NCI-H1105 treated with DMSO at 0.1 percent for 48 hours (cell line): ENCODE data around the gene MTFP1.
"Not testable (repeated sequence)": the region's sequence is repeated elsewhere in the genome, so short reads cannot be mapped to it uniquely, and the experiment has no call there.

ENCODE experiments used
- DNase-seq: peaks from one replicate; lab custom pipeline; 2025; lab: John Stamatoyannopoulos, UW

MTFP1 gene, protein sequence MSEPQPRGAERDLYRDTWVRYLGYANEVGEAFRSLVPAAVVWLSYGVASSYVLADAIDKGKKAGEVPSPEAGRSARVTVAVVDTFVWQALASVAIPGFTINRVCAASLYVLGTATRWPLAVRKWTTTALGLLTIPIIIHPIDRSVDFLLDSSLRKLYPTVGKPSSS

GRCh38 chr22:30425616-30426387 is at the start of gene MTFP1:
Gene MTFP1, plus strand, starts transcription at chr22:30425768. Its CDS starts 112 bp downstream, at chr22:30425880.
- no peak for DNase-seq

DNA sequence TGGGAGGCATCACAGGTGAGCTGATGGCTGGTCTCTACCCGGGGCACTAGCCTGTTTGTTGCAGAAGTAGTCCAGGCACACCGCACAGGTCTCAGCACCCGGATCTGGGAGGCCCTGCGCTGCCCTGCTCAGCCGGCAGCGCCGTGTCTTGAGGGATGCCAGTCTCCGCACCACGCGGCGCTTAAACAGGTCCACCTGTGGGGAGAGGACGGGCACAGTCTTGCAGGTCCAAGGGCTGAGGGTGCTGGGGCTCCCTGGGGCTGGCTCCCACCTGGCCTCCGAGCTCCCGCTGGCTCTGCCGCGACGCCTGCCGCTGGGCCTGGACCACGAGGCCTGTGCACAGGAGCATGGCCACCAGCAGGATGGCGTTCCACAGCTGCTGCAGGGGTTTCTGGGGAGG is 45.6 kb upstream of the MTFP1 start:
- DNase-seq: no peak

GRCh38 chr22:30381264-30381663 is 44.3 kb upstream of the MTFP1 start:
- no peak for DNase-seq

DNA sequence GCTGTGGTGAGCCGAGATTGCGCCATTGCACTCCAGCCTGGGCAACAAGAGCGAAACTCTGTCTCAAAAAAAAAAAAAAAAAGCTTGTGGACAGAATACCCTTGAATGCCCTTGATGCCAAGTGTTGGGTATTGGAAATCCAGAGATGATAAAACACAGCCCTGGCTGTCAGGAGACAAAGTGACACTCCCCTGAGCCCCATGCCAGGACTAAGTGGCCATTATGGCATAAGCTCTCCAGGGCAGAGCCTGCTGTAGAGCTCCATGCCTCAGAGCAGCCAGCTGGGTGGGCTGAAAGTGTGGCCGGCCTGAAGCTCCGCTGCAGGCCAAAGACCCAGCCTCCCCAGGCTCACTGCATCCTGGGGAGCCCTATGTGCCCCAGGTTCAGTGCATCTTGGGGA is 43.2 kb upstream of the MTFP1 start:
- no peak for DNase-seq

DNA sequence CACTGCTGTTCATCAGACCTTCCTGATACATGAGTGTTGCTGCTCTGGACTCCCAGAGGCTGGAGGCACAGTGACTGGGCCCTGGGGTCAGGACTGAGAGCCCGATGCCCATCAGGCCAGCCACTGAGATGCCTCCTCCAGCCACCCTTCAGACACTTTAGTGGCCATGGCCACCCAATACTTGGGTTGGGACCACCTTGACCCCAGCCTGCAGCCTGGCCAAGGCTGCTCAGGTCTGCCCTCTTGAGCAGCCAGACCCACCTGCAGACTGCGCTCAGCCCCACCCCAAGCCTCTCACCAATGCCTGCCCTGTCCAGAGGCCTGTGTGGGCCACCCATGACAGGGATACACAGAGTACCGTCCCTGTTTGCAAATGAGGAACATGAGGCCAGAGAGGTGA is 42.5 kb upstream of the MTFP1 start:
- DNase-seq: no peak

DNA sequence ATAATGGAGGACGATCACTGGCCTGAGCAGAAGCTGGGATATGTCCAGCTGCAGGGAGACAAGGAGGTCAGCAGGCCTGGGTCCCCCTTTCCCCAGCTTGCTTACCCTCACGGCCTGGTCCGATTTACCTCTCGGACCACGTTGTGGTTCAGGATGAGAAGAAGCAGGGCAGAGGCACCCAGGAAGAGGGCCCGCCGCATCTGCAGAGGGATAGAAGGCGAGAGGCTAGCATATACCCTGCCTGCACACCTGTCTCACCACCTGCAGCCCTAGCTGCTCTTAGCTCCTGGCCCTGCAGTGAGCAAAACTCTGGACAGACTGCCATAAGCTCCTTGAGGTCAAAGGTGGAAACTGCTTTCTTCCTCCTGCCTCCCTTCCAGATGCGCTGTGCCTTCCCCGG is 39.6 kb upstream of the MTFP1 start:
- DNase-seq: no peak

DNA sequence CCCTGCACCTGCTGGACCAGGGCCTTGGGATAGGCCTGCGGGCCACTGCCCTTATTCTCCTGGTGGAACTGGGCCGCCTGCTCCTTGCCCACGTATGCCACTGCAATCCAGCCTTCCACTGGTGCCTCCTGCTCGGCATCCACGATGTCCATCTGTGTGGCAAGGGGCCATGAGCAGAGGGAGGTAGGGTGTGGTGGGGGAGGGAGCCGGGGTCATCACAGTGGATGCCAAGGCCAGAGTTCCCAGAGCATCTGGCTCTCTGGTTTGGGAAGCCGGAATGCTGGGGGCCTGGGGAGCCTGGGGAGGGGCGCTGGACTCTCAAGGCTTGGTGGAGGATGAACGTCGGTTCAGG is 39.0 kb upstream of the MTFP1 start:
- DNase-seq: no peak

- DNase-seq: peak; percentile 61
Observed at GRCh38 chr22:30386960-30387827, 38.4 kb upstream of the MTFP1 start, which contains the start of gene RNF215. Gene RNF215, minus strand, starts transcription at chr22:30387411. Its CDS starts 98 bp downstream, at chr22:30387313.

DNA sequence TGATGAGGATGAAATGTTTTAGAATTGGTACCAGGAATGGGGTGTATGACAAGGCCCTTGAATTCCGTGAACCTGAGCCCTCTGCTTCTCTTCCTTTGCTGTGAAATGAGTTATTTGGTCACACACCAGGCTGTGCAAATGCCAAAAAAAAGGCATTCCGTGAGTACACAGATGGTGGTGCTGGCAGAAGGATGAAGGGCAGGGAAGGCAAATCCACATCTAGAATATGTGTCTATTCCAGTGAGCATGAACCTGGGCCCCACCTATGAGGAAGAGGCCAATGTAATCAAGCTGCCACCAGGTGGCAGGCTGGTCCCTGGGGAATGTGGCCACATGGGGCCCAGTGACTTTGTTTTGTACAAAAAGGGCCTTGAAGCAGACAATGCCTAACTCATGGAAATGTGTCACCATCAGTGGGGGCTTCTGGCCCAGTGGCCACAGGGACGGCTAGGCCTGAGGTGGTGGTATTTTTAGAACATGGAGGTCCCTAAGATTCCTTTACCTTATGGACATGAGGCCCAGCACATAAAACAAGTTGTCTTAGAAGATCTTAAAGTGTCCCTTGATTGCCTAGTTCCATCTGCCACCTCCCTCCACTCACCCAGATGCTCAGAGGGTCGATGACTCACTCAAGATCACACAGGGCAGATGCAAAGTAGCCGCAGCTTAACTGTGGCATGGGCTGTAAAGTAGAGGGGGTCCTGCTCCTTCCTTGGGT is 34.4 kb upstream of the MTFP1 start:
- DNase-seq: peak; percentile 46

GRCh38 chr22:30392661-30393321 is 32.8 kb upstream of the MTFP1 start:
- no peak for DNase-seq

DNA sequence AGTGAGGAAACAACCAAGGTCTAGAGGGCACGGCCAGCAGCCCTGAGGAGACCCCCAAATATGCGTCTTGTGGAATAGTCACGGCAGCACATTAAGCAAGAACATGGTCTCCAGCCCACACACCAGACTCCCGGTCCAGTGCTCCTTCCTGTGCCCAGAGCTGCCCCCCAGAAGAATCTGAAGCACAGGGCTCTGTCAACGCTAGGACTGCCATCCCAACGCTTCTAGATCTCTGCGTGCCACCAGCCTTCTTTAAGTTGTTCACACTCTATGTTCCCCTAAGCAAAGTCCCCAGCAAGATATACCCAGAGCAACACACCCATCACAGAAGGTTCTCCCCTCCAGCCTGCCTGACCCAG is 32.3 kb upstream of the MTFP1 start:
- no peak for DNase-seq

- no peak for DNase-seq
Observed at GRCh38 chr22:30393885-30394284, 31.7 kb upstream of the MTFP1 start.

GRCh38 chr22:30396871-30397655 is 28.5 kb upstream of the MTFP1 start, which contains the start of gene SEC14L2:
Gene SEC14L2, plus strand, starts transcription at chr22:30397018. Its CDS starts 99 bp downstream, at chr22:30397117.
- DNase-seq: peak; percentile 52

DNA sequence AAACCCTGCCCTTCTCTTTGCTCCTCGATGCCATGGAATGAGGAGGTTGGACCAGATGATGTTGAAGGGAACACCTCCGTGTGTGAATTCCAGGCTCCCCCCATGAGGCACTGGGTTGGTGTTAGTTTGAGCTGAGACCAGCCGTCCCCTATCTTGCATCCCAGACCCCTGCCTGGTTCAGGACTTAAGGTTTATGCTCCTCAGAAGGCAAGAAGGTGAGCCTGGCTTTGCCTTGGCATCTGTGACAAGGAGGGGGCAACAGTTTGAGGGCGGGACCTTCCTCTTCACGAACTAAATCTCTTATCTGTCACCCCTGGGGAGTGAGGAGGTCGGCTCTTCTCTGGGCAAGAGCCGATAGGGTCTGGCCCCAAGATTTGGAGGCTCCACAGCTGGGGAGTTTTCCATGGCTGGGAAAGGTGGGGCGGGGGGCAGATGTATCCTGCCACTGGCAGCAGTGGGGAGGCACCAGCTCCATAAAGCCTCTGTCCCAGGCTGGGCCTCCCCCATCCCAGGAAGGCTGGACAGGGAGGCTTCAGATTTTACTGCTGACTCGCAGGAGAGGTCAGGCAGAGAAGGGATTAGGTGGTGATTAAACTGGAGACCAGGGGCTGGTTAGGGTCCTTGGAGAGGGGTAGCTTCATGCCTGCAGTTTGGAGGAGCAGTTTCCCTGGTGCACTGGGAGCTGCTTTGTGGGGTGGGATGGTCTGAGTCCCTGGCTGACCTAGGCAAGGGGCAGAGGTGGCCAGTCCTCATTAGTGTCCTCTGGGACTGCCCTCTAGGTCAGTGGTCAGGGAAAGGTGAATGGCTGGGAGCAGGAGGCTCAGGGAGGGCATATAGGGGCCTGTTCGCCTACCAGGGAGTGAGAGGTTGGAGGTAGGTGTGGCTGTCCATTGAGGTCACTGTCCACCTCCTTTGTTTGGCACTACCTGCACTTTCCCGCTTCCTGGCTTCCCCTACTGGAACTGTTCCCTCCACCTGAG is 27.6 kb upstream of the MTFP1 start:
- DNase-seq: no peak

DNA sequence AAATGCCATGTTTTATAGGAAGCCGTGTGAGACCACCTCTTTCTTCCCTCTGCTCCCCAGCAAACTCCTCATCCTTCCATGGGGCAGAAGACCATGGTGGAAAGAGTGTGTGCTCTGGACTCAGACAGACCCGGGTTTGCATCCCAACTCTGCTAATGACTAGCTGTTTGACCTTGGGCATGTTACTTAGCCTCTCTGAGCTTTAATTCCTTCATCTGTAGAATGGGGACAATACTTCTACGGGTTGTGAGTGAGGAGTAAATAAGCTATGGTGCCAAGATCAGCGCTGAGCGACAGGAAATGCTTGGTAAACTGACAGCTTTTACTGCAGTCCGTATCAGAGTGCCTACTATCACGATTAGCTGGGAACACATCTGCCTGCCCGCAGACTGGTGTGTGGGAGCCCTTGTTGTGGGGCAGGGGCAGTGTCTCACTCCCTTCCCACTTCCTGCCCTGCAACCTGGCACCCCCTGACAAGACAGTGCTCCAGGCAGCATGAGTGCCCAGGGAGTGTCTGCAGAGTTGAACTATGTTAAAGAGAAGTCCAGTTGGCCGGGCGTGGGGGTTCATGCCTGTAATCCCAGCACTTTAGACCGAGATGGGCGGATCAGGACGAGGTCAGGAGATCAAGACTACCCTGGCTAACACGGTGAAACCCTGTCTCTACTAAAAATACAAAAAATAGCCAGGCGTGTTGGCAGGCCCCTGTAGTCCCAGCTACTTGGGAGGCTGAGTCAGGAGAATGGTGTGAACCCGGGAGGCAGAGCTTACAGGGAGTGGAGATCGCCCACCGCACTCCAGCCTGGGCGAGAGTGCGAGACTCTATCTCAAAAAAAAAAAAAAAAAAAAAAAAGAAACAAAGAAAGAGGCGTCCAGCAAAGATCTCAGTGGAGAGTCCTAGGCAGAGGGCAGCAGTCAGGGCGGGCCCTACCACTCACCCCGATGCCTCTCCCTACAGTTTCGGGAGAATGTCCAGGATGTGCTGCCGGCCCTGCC is 26.6 kb upstream of the MTFP1 start:
- no peak for DNase-seq

DNA sequence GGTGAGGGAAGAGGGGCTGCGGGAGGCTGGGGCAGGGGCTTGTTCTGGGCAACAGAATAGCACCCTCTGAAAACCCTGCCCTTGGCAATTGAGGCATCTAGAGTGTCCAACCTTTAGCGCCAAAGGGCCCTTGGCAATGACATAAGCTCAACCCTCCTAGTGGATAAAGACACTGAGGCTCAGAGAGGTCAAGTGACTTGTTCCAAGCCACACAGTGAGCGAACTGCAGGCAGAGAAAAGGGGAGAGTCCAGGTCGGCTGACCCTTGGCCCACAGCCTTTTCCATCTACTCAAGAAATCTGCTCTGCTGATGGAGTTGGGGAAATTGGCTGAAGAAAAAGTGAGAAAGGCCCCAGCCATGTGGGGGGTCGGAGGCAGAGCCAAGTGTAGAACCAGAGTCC is 25.9 kb upstream of the MTFP1 start:
- DNase-seq: no peak

DNA sequence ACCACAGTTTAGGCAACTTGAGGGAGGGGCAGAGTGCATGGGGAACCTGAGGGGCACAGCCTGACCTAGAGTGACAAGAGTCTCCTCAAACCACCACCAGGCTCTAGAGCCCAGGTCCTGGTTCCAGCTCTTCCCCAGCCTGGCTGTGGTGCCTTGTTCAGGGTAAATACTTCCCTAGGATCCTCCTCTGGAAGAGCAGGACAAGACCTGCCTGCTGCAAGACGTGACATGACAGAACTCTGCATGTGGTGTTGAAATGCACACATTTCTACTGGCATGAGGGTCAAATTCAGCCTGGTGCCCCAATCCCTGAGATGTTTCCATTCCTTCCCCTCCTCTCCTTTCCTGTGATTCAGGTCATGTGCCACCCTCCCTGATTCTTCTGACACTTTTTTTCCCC is 25.4 kb upstream of the MTFP1 start:
- no peak for DNase-seq

DNA sequence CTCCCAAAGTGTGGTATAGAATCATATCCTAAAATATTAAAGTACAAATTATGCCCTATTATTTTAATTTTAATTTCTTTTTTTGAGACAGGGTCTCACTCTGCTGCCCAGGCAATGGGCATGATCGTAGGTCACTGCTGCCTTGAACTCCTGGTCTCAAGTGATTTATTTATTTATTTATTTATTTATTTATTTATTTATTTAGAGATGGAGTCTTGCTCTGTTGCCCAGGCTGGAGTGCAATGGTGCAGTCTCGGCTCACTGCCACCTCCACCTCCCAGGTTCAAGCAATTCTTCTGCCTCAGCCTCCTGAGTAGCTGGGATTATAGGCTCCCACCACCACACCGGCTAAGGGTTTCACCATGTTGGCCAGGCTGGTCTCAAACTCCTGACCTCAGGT is 24.5 kb upstream of the MTFP1 start:
- not testable (repeated sequence) for DNase-seq
